ENCODE results near the gene LYPD4.
A peak's percentile ranks its signal among the peaks of the same experiment; 100 is the strongest.

LYPD4 gene

GRCh38 chr19:41848666-41849065, 4.2 kb upstream of the LYPD4 start:
- TF ChIP-seq ZFX (IDR thresholded peaks at IDR 0.05) = no peak
- no peak for TF ChIP-seq CTCF (conservative IDR thresholded peaks at IDR 0.05)
- no peak overlapping the region for H3K27ac ChIP-seq

GRCh38 chr19:41847351-41848105, 3.0 kb upstream of the LYPD4 start:
- no peak for TF ChIP-seq ZFX (IDR thresholded peaks at IDR 0.05)
- TF ChIP-seq CTCF (conservative IDR thresholded peaks at IDR 0.05) = no peak
- H3K27ac ChIP-seq = no peak overlapping the region

DNA sequence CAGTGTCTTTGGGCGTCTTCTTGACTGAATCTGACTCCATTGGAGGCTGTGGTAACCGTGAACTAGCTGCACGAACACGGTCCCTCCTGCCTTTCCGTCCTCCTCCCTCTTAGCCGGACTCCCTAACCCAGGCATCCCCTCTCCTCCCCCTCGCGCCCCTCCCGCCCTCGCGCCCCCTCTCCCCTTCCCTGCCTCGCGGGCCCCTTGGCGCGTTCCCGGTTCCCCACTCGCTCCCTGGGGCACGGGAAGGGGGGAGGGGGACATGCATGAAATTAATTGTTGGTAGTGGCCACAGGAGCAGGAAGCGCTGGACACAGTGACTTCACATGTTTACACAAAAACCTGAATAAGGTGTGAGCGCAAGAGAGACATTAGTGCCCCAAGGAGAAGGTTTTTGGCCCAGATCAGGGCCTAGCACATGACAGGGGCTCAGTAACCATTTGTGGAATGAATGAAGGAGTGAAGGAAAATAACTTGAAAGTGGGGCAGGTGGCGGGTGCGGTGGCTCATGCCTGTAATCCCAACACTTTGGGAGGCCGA, 638 bp upstream of the LYPD4 start:
- TF ChIP-seq ZFX (IDR thresholded peaks at IDR 0.05) (no peak), CTCF (conservative IDR thresholded peaks at IDR 0.05) (no peak)
- peak overlapping the region; percentile 27 for H3K27ac ChIP-seq

GRCh38 chr19:41845001-41845050, 343 bp upstream of the LYPD4 start, which contains the start of gene DMRTC2:
Gene DMRTC2 (plus strand): TSS chr19:41845042. CDS start chr19:41847429, 2,387 bp downstream.
- H3K27ac ChIP-seq = peak within 1 kb of the TSS; percentile 27
- TF ChIP-seq ZFX (IDR thresholded peaks at IDR 0.05) = no peak
- no peak for TF ChIP-seq CTCF (conservative IDR thresholded peaks at IDR 0.05)

GRCh38 chr19:41843371-41843770, 1.1 kb downstream of the LYPD4 start:
- TF ChIP-seq ZFX (IDR thresholded peaks at IDR 0.05) (no peak), CTCF (conservative IDR thresholded peaks at IDR 0.05) (no peak)
- H3K27ac ChIP-seq = no peak overlapping the region

- H3K27ac ChIP-seq = no peak overlapping the region
- TF ChIP-seq ZFX (IDR thresholded peaks at IDR 0.05) = no peak
- TF ChIP-seq CTCF (conservative IDR thresholded peaks at IDR 0.05) = no peak
These were observed 5.3 kb downstream of the LYPD4 start for GRCh38 chr19:41839211-41839610.

DNA sequence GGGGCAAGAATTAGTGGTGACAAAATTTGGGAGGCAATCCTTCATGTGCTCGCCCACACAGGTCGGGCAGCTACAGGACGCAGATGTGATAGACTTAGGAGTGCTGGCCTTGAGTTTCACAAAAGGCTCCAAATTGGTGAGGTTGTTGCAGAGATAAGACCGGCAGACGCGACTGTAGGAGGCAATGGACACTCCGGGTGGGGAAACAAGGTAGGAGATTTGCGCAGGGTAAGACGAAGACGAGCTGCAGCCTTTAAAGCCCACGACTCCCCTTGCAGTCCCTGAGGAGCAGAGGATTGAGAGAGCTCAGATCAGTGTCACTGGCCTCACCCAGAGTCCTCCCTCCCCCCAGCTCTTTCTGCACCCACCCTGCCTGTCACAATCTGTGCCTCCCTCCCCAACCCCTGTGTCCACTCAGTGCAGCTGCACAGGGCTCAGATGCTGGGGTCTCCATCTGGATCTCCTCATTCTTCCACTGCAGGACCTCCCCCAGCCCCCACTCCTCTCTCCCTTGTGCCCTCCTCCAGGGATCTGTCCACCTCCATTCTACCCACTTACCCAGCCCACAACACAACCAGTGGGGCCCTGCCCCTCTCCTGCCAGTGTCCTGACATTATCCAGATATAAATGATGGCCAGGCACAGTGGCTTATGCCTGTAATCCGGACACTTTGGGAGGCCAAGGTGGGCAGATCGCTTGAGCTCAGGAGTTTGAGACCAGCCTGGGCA, 6.3 kb downstream of the LYPD4 start:
- no peak overlapping the region for H3K27ac ChIP-seq
- TF ChIP-seq ZFX (IDR thresholded peaks at IDR 0.05) = no peak
- no peak for TF ChIP-seq CTCF (conservative IDR thresholded peaks at IDR 0.05)
